Measurements from ENCODE around the gene RBBP8NL. TPM values are rescaled to one million over a fixed set of nuclear protein-coding genes. Genes with fewer than 3 reads are reported as not detected.

RBBP8NL gene
- total and polyA plus RNA-seq, 4 donors = 0.21 to 1.3 (median 1.1) TPM

GRCh38 chr20:62386383-62387218, 40.7 kb downstream of the RBBP8NL start, which contains the start of gene RPS21:
Gene RPS21, plus strand, starts transcription at chr20:62387103. Its CDS starts 236 bp downstream, at chr20:62387339.
- WGBS, 2 donors = 0% methylated on average over 46 to 83 of the region's 83 CpGs
- ATAC-seq (ENCODE audit: insufficient read depth, low FRiP score) (peak; percentile 94), DNase-seq (peak; percentile 92 to 96 (median 95))
- peak within 1 kb of the TSS; percentile 93 for H3K27ac ChIP-seq (ENCODE audit: low read depth in 1 of 2, low read length in 1 of 2)
- peak within 1 kb of the TSS; percentile 92 for H3K4me3 ChIP-seq
- peak within 1 kb of the TSS; percentile 73 to 82 for H3K9ac ChIP-seq (ENCODE audit: insufficient read depth in 1 of 2, low read length in 2 of 2)
- TF ChIP-seq CTCF (IDR thresholded peaks at IDR 0.05; ENCODE audit: control extremely low read depth, extremely low read depth) = no peak
- H3K27me3 ChIP-seq (ENCODE audit: control insufficient read depth in 3 of 3, insufficient read depth in 3 of 3, low read length in 2 of 3) = no peaks in the 10 kb centered on the region
- peaks cover 2 to 26% (median 7%) of the 10 kb centered on the region in 5 donors for H3K4me1 ChIP-seq (ENCODE audit: control insufficient read depth in 5 of 5, insufficient read depth in 5 of 5, low read length in 5 of 5)
- H3K36me3 ChIP-seq (ENCODE audit: control insufficient read depth in 4 of 4, insufficient read depth in 4 of 4, low read length in 4 of 4) = peaks cover 0 to 24% (median 22%) of the 10 kb centered on the region in 4 donors
- no peaks in the 10 kb centered on the region for H3K9me3 ChIP-seq (ENCODE audit: control insufficient read depth in 4 of 4, insufficient read depth in 3 of 4, low read length in 3 of 4)

- Histone ChIP-seq H3K4me1 (ENCODE audit: control insufficient read depth in 5 of 5, insufficient read depth in 5 of 5, low read length in 5 of 5) (peaks cover 2 to 37% (median 17%) of the 10 kb centered on the region in 5 donors), H3K4me3 (no peak overlapping the region), H3K27me3 (ENCODE audit: control insufficient read depth in 3 of 3, insufficient read depth in 3 of 3, low read length in 2 of 3) (no peaks in the 10 kb centered on the region), H3K9me3 (ENCODE audit: control insufficient read depth in 4 of 4, insufficient read depth in 3 of 4, low read length in 3 of 4) (no peaks in the 10 kb centered on the region), H3K9ac (ENCODE audit: insufficient read depth in 1 of 2, low read length in 2 of 2) (no peak overlapping the region), H3K27ac (ENCODE audit: low read depth in 1 of 2, low read length in 1 of 2) (peak overlapping the region in 1 of 2 donors; percentile 4), H3K36me3 (ENCODE audit: control insufficient read depth in 4 of 4, insufficient read depth in 4 of 4, low read length in 4 of 4) (peaks cover 0 to 7% (median 3%) of the 10 kb centered on the region in 4 donors)
- peak; percentile 55 for ATAC-seq (ENCODE audit: insufficient read depth, low FRiP score)
- DNase-seq = peak; percentile 72 to 81 (median 79)
- 43 to 48% methylated on average over 18 of the region's 18 CpGs for WGBS, 2 donors
- peak; percentile 88 for TF ChIP-seq CTCF (IDR thresholded peaks at IDR 0.05; ENCODE audit: control extremely low read depth, extremely low read depth)
These were observed 44.8 kb downstream of the RBBP8NL start for GRCh38 chr20:62382306-62383198.

- DNase-seq = no peak
- H3K27me3 ChIP-seq (ENCODE audit: control insufficient read depth in 3 of 3, insufficient read depth in 3 of 3, low read length in 2 of 3) = no peaks in the 10 kb centered on the region
- 82 to 97% methylated on average over 6 of the region's 6 CpGs for WGBS, 2 donors
- no peak for TF ChIP-seq CTCF (IDR thresholded peaks at IDR 0.05; ENCODE audit: control extremely low read depth, extremely low read depth)
- no peak overlapping the region for H3K9ac ChIP-seq (ENCODE audit: insufficient read depth in 1 of 2, low read length in 2 of 2)
- H3K9me3 ChIP-seq (ENCODE audit: control insufficient read depth in 4 of 4, insufficient read depth in 3 of 4, low read length in 3 of 4) = no peaks in the 10 kb centered on the region
- H3K4me3 ChIP-seq = no peak overlapping the region
- peaks cover 0 to 7% (median 3%) of the 10 kb centered on the region in 4 donors for H3K36me3 ChIP-seq (ENCODE audit: control insufficient read depth in 4 of 4, insufficient read depth in 4 of 4, low read length in 4 of 4)
- peak overlapping the region; percentile 69 to 86 for H3K27ac ChIP-seq (ENCODE audit: low read depth in 1 of 2, low read length in 1 of 2)
- H3K4me1 ChIP-seq (ENCODE audit: control insufficient read depth in 5 of 5, insufficient read depth in 5 of 5, low read length in 5 of 5) = peaks cover 2 to 43% (median 24%) of the 10 kb centered on the region in 5 donors
- no peak for ATAC-seq (ENCODE audit: insufficient read depth, low FRiP score)
These were observed 45.5 kb downstream of the RBBP8NL start for GRCh38 chr20:62381842-62382241.

Data from lung (tissue), 12 donors.